Activated naive CD8-positive, alpha-beta T cell (primary cell): ENCODE data around the gene LMTK3.
A peak's percentile ranks its signal among the peaks of the same experiment; 100 is the strongest.

Experiments used
- H3K27ac Mint-ChIP-seq: one replicate; pipeline ENCODE4 v1.8.0; 2021; ENCODE audit warnings: mixed read lengths
- H3K27me3 Mint-ChIP-seq: one replicate; pipeline ENCODE4 v1.8.0; 2021; ENCODE audit warnings: mixed read lengths
- H3K36me3 Mint-ChIP-seq: one replicate; pipeline ENCODE4 v1.8.0; 2021; ENCODE audit warnings: mixed read lengths
- H3K4me1 Mint-ChIP-seq: one replicate; pipeline ENCODE4 v1.8.0; 2021; ENCODE audit warnings: low read depth, mixed read lengths
- H3K4me3 Mint-ChIP-seq: one replicate; pipeline ENCODE4 v1.8.0; 2021; ENCODE audit warnings: mild to moderate bottlenecking, mixed read lengths
- H3K9me3 Mint-ChIP-seq: one replicate; pipeline ENCODE4 v1.8.0; 2021; ENCODE audit warnings: low read depth, mixed read lengths

The LMTK3 gene

DNA sequence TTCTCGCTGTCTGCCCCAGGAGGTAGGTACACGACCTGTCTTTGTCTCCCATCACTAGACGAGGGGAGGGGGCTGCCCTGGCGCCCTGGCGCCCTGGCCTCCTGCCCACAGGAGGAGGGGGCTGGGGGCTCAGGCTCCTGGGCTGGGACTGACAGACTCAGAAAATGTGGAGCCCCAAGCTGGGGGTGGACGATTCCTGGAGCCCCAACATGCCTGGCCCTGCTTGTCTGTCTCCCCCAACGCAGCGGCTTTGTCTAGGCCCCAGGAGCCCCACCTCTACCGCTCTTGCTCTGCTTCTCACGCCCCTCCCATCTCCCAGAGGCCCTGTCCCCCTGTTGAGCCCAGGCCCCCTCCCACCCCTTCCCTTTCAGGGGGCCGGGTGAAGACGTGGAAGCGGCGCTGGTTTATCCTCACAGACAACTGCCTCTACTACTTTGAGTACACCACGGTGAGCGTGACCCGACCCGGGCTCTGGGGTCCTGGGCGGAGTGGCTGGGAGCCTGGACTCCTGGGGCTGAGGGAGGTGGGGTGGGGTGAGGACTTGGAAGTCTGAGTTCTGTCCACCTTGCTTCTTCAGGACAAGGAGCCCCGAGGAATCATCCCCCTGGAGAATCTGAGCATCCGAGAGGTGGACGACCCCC, 33.8 kb downstream of the LMTK3 start:
- no peaks in the 10 kb centered on the region for H3K9me3 Mint-ChIP-seq
- no peak overlapping the region for H3K27ac Mint-ChIP-seq
- H3K4me1 Mint-ChIP-seq = peaks cover 21% of the 10 kb centered on the region
- H3K4me3 Mint-ChIP-seq = no peak overlapping the region
- H3K27me3 Mint-ChIP-seq = no peaks in the 10 kb centered on the region
- H3K36me3 Mint-ChIP-seq = no peaks in the 10 kb centered on the region

DNA sequence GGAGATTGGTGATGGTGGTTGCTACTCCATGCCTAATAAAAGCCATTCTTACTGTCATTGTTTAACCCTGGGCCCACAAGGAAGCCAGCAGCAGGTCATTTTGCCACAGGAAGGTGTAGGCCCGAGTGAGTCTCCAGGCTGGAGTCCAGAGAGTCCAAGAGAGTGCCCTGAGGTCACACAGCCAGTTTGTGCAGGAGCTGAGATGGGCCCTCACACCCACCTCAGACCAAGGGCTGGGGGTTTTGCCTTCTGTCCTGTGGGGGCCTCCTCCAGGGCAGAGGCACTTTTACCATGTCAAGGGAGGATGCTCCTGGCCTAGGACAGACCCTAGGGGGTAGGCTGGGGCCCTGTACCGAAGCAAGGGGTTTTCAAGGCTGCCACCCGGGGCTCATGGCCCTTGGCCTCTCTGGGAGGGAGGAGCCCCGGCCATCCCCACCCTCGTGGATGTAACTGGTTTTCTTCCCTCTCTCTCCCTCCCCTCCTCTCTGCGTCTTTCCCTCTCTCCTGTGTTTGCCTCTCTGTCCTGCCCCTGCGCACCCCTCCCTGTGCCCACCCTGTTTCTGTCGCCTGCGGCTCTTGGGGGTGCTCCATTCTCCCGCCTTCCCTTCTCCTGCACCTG, 34.5 kb downstream of the LMTK3 start:
- Mint-ChIP-seq H3K27ac (peak overlapping the region; percentile 28), H3K36me3 (no peaks in the 10 kb centered on the region)

DNA sequence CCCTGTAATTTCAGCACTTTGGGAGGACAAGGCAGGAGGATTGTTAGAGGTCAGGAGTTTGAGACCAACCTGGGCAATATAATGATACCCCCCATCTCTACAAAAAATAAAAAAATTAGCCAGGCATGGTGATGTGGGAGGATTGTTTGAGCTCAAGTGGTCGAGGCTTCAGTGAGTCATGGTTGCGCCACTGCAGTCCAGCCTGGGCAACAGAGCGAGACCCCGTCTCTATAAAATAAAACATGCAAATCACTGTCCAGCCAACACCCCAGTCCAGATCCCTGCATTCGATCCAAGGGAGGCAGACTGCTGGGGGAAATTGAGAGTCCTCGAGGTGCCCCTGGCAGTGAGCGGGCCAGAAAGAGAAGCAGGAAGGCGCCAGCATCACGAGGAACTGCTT, 35.5 kb downstream of the LMTK3 start:
- H3K36me3 Mint-ChIP-seq = no peaks in the 10 kb centered on the region

More for the DNA sequence above, 34.5 kb downstream of the LMTK3 start:
- Mint-ChIP-seq H3K4me1 (peaks cover 20% of the 10 kb centered on the region), H3K9me3 (no peaks in the 10 kb centered on the region), H3K27me3 (no peaks in the 10 kb centered on the region), H3K4me3 (no peak overlapping the region)

DNA sequence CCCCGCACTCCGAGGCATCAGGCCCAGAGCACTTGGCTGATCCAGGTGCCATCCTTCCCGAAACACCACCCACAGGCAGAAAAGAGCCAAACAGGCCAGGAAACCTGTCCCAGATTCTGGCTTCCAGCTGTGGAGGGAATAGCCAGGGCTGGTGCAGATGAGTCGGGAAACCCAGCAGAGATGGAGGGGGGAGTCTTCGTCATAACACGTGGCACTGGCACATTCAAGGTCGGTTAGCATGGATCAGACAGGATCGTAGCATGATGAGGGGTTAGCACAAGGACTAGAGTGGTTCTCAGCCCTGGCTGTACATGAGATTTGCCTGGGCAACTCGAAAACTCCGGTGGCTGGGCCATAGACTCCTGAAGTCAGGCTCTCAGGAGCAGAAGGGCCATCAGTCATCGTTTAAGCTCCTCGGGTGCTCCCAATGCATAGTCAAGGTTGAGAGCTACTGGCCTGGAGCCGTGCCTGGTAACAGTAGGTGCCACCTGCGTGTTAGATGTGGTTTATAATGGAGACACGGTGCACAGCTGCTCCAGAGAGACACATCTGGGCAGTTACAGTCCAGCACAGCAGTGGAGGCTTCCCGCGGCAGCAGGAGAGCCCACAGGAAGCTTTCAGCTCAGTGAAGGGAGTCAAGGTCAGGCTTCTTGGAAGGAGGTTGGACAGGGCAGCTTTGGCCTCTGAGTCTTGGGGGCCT, 36.1 kb downstream of the LMTK3 start:
- no peaks in the 10 kb centered on the region for H3K36me3 Mint-ChIP-seq
- peak overlapping the region; percentile 43 for H3K27ac Mint-ChIP-seq
- H3K4me1 Mint-ChIP-seq = peaks cover 10% of the 10 kb centered on the region
- no peaks in the 10 kb centered on the region for H3K27me3 Mint-ChIP-seq
- H3K4me3 Mint-ChIP-seq = no peak overlapping the region
- H3K9me3 Mint-ChIP-seq = no peaks in the 10 kb centered on the region

More for the DNA sequence above, 35.5 kb downstream of the LMTK3 start:
- Mint-ChIP-seq H3K27ac (no peak overlapping the region), H3K4me1 (peaks cover 13% of the 10 kb centered on the region), H3K4me3 (no peak overlapping the region), H3K27me3 (no peaks in the 10 kb centered on the region), H3K9me3 (no peaks in the 10 kb centered on the region)

DNA sequence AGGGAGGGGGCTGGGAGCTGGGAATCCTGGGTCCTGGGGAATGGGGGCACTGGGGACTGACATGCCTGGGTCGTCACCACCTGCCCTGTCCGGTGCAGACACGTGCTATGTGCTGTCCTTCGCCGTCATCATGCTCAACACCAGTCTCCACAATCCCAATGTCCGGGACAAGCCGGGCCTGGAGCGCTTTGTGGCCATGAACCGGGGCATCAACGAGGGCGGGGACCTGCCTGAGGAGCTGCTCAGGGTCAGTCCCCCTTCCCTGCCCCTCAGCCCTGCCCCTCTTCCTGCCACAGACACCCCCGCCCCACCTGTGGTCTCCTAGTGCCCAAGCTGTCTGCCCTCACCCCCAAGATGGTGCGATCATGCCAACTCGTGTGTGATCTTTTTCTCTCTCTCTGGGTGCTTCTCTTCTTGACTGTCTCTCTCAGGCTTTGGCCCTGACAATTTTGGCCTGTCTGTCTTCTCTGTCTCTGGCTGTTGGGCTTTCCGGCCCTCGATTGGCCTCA, 37.5 kb downstream of the LMTK3 start:
- Mint-ChIP-seq H3K4me3 (no peak overlapping the region), H3K27me3 (no peaks in the 10 kb centered on the region), H3K27ac (no peak overlapping the region), H3K36me3 (no peaks in the 10 kb centered on the region), H3K9me3 (no peaks in the 10 kb centered on the region), H3K4me1 (peaks cover 3% of the 10 kb centered on the region)

DNA sequence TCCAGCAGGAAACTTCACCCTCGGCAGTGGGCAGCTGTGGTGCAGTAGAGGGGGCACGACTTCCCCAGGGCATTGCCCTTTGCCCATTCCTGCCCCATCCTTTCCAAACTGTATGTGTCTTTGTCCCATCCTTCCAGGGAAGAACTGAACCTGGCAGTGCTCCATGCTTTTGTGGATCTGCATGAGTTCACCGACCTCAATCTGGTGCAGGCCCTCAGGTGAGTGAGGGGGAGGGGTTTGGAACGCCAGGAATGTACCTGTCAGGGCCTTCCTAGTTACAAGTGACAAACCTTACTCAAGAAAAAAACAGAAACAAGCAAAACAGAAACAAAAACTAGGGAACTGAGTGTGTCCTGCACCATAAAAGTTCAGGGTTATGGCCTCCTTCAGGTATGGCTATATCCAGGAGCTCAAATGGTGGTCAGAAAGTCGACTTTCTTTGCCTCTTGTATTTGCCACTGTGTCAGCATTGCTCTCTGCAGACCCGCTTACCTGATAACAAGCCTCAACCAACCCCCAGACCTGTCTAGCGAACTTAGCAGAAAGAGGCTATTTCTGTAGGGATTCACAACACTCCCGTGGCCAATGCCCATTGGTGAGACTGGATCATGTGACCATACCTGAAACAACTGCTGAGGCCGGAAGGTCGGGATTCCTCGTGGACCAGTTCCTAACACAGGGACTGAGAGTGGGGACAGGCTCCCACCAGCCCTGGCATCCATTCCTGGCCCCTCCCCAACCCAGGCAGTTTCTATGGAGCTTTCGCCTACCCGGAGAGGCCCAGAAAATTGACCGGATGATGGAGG, 38.3 kb downstream of the LMTK3 start:
- peaks cover 9% of the 10 kb centered on the region for H3K4me1 Mint-ChIP-seq

DNA sequence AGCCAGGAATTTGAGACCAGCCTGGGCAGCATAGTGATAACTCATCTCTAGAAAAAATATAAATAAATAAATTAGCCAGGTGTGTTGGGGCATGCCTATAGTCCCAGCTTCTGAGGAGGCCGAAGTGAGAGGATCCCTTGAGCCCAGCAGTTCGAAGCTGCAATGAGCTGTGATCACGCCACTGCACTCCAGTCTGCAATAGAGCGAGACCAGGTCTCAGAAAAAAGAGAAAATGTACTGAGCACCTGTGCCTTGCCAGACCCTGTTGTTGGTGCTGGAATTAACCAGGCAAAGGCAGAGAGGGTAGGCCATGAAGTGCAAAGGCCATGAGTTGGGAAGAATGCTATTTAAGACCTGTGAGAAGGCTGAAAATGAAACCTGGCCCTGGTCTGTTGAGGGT, 39.8 kb downstream of the LMTK3 start:
- no peak overlapping the region for H3K27ac Mint-ChIP-seq
- H3K27me3 Mint-ChIP-seq = no peaks in the 10 kb centered on the region
- no peaks in the 10 kb centered on the region for H3K36me3 Mint-ChIP-seq
- H3K9me3 Mint-ChIP-seq = no peaks in the 10 kb centered on the region
- peaks cover 13% of the 10 kb centered on the region for H3K4me1 Mint-ChIP-seq
- H3K4me3 Mint-ChIP-seq = no peak overlapping the region

More for the DNA sequence above, 38.3 kb downstream of the LMTK3 start:
- Mint-ChIP-seq H3K9me3 (no peaks in the 10 kb centered on the region), H3K27ac (no peak overlapping the region), H3K4me3 (no peak overlapping the region), H3K36me3 (no peaks in the 10 kb centered on the region), H3K27me3 (no peaks in the 10 kb centered on the region)

DNA sequence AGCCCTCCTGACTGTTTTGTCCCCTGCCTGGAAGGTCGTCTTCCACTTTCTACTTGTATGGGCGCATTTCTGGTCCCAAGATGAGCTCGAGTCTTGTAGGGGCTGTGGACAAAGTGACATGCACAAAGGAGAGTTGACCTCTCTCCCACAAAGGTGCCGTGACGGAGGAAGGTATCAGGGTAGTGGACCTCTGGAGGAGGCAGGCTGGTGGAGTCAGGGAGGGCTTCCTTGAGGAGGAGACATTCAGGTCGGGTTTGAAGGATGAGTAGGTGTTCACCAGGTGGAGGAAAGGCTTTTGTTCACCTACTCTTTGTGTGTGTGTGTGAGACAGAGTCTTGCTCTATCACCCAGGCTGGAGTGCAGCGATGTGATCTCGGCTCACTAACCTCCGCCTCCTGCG, 40.8 kb downstream of the LMTK3 start:
- H3K27ac Mint-ChIP-seq = no peak overlapping the region
- no peaks in the 10 kb centered on the region for H3K9me3 Mint-ChIP-seq
- H3K4me1 Mint-ChIP-seq = peaks cover 13% of the 10 kb centered on the region
- H3K4me3 Mint-ChIP-seq = peak overlapping the region; percentile 96
- H3K27me3 Mint-ChIP-seq = no peaks in the 10 kb centered on the region
- no peaks in the 10 kb centered on the region for H3K36me3 Mint-ChIP-seq

DNA sequence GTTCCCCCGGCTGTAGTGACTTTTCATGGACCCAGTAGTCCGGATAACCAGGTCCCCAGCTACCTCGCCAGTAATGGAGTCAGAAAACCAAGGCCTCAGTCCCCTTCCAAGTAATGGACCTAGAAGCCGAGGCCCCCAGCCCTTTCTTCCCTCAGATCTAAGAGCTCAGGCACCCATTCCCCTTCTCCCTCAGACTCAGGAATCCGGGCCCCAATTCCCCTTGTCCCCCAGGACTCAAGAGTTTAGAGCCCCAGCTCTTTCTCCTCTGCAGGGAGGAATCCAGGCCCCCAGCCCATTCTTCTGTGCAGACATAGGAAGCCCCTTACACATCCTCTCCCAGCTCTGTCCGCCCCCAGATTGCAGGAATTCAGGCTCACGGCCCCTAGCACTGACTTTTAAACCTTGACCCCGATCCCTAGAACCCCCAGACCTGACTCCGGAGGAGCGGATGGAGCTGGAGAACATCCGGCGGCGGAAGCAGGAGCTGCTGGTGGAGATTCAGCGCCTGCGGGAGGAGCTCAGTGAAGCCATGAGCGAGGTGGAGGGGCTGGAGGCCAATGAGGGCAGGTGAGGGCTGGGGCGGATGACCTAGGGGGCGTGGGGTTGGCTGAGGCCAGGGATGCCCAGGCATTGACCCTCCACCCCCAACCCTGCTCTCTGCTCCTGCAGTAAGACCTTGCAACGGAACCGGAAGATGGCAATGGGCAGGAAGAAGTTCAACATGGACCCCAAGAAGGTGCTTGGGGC, 41.5 kb downstream of the LMTK3 start:
- H3K9me3 Mint-ChIP-seq = no peaks in the 10 kb centered on the region
- no peak overlapping the region for H3K27ac Mint-ChIP-seq
- peak overlapping the region; percentile 96 for H3K4me3 Mint-ChIP-seq
- H3K27me3 Mint-ChIP-seq = no peaks in the 10 kb centered on the region
- peaks cover 13% of the 10 kb centered on the region for H3K4me1 Mint-ChIP-seq
- no peaks in the 10 kb centered on the region for H3K36me3 Mint-ChIP-seq

DNA sequence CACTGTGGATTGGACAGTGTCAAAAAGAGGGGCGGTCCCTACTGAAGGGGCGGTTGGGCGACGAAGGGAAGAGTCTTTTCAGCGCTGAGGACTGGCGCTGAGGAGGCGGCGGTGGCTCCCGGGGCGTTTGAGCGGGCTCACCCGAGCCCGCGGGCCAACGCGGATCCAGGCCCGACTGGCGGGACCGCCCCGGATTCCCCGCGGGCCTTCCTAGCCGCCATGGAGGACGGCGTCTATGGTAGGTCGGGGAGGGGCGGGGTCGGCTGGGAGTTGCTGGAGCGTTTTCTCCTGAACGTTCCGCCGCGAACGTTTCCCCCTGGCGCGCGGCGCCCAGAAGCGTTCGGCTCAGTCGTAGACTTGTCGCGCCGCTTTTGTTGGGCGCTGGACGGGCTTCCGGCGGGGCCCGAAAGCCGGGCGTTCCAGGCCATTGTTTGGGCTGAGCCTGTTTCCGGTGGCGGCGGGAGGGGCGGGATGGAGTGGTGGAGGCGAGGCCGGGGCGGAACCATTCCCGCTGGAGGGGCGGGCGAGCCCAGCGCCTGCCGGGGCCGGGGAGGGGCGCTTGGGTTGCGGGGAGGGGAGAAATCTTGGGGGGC, 42.2 kb downstream of the LMTK3 start, which contains the start of gene CYTH2:
TSS of gene CYTH2 (plus strand) at position 81 of the 593 bp plus-strand sequence. CDS start at position 220, 139 bp downstream.
- H3K4me3 Mint-ChIP-seq = peak within 1 kb of the TSS; percentile 96
- no peaks in the 10 kb centered on the region for H3K36me3 Mint-ChIP-seq
- H3K4me1 Mint-ChIP-seq = peaks cover 13% of the 10 kb centered on the region
- H3K27ac Mint-ChIP-seq = peak within 1 kb of the TSS; percentile 84
- no peaks in the 10 kb centered on the region for H3K27me3 Mint-ChIP-seq
- no peaks in the 10 kb centered on the region for H3K9me3 Mint-ChIP-seq

DNA sequence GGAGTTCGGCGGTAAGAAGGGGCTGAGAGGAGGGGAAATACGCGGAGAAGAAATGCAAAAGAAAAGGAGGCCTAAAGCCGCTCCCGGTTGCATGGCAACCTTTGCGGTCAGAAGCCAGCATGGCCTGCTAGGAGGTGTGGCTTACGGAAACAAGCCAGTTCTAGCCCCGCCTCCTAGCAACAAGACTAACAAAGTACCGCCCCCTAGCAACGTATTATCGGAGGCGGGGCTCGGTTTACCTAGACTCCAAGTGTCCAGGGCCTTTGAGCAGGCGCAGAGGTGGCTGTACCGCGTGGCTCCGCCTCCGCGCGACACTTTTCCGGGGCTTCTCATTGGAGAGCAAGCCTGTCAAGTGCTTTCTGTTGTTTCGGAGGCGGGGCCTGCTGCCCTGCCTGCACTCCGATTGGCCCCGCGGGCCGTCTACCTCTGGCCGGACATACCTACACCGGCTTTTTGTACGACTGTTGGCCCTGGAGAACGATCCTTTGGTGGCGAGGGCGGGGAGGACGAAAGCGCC, 42.8 kb downstream of the LMTK3 start:
- no peaks in the 10 kb centered on the region for H3K9me3 Mint-ChIP-seq
- no peaks in the 10 kb centered on the region for H3K27me3 Mint-ChIP-seq

DNA sequence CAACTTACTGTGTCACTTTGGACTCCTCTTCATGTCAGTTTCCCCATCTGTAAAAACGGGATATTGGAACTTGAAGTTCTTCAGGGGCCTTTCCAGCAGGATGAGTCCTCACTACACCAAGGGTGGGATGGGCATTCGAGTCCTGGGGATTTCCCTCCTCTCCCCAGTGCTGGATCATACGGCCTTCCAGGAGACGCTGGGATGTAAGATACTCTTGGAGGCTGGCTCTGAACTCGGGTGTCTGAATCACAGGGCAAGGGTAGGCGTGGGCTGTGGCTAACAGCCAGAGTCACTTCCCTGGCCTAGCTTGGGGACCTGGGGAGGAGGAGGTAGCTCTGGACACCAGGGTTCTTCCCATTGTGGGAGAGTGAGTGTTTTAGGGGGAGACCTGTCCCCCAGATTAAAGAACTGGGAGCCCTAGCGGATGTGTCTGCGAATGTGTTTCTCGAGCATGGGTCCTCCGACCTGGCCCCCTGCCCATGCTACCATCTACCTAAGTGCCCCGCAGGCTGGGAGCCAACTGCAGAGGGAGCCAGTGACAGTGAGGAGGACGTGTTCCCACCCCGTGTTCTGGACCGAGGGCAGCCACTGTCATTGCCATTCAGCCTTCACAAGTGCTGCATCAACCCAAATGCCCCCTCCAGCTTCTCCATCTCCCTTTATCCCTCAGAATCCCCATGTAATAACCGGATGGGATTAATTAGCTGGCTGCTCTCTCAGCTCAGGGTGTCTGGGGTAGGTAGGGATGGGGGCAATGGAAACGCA, 44.9 kb downstream of the LMTK3 start:
- peaks cover 13% of the 10 kb centered on the region for H3K4me1 Mint-ChIP-seq
- no peaks in the 10 kb centered on the region for H3K36me3 Mint-ChIP-seq
- no peak overlapping the region for H3K4me3 Mint-ChIP-seq
- no peaks in the 10 kb centered on the region for H3K9me3 Mint-ChIP-seq
- H3K27me3 Mint-ChIP-seq = no peaks in the 10 kb centered on the region
- no peak overlapping the region for H3K27ac Mint-ChIP-seq

More for the DNA sequence above, 42.8 kb downstream of the LMTK3 start:
- peak overlapping the region; percentile 84 for H3K27ac Mint-ChIP-seq
- peaks cover 13% of the 10 kb centered on the region for H3K4me1 Mint-ChIP-seq
- no peaks in the 10 kb centered on the region for H3K36me3 Mint-ChIP-seq
- peak overlapping the region; percentile 96 for H3K4me3 Mint-ChIP-seq

DNA sequence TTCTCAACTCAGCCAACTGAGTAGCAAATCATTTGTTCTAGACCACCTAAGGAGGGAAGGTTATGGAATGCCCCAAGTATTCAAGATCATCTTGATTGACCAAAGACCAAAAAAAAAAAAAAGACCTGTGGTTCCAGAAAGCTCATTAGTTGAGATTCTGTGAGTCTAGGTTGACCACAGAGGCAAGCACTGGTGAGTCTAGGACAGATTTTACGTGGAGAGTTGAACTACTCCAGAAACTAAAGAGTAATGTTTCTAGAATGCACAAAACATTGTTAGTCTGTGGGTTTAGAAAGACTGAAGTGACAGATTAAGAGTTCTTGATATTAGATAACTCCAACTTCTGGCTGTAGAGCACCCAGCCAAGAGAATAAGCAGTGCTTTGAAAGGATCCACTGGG, 46.4 kb downstream of the LMTK3 start:
- no peaks in the 10 kb centered on the region for H3K36me3 Mint-ChIP-seq
- H3K4me3 Mint-ChIP-seq = no peak overlapping the region
- no peak overlapping the region for H3K27ac Mint-ChIP-seq
- H3K4me1 Mint-ChIP-seq = peaks cover 10% of the 10 kb centered on the region
- H3K9me3 Mint-ChIP-seq = no peaks in the 10 kb centered on the region
- no peaks in the 10 kb centered on the region for H3K27me3 Mint-ChIP-seq
